HG03457 (cell line): ENCODE results near the gene ACTL7A.
"Not testable (repeated sequence)": the region's sequence is repeated elsewhere in the genome, so short reads cannot be mapped to it uniquely, and the experiment has no call there.

Source experiments
- ATAC-seq: cut with Tn5 transposase; IDR thresholded peaks from one replicate; pipeline ENCODE4 v1.9.1; 2021; ENCODE audit warnings: moderate number of reproducible peaks; ENCODE audit not compliant: unreplicated experiment

Gene ACTL7A

DNA sequence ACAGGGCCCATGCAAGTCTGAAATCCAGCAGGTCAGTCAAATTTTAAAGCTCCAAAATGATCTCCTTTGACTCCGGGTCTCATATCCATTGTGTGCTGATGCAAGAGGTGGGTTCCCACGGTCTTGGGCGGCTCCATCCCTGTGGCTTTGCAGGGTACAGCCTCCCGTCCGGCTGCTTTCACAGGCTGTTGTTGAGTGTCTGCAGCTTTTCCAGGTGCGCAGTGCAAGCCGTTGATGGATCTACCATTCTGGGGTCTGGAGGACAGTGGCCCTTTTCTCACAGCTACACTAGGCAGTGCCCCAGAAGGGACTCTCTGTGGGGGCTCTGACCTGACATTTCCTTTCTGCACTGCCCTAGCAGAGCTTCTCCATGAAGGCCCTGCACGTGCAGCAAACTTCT is 13.8 kb upstream of the ACTL7A start:
- ATAC-seq, result not testable (repeated sequence)

DNA sequence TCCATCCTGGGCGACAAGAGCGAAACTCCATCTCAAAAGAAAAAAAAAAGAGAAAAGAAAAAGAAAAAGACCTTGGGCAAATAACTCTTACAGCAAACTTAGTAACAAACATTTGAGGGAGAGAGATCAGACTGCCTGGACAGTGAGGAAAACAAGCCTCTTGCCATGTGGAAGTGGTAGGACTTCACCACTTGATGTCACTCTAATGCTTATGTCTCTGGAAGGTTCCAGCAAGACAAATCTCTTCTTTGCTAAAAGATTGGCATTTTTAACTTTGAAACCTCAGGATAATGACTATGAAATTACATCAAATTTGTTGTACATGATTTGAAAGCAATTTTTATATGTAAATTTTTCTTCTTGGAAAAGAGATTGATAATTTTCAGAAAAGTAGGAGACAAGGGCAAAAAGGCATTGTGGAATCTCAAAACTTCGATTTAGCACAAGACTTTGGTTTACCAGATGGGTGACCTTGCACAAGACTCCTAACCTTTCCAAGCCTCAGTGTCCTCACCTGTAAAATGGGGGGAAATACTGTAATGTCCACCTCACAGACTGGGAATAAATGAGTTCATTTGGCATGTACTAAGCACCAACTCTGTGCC is 11.7 kb upstream of the ACTL7A start:
- ATAC-seq, result no peak

DNA sequence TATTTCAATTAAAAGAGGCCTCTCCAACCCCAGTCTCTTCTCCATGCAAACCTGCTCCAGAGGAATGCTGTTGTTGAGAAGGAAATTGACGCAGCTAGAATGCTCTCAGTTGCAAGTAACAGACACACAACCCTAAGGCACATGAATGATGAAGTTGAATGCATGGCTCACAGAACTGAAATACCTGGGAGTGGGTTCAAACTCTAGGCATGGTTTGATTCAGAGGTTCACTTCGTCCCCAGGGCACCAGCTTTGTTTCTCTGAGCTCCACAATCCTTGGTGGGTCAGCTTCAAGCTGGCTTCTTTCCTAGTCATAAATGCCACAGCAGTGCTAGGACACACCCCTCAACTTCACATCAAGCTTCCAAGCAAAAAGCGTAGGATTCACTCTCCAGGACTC is 10.9 kb upstream of the ACTL7A start:
- no peak for ATAC-seq

DNA sequence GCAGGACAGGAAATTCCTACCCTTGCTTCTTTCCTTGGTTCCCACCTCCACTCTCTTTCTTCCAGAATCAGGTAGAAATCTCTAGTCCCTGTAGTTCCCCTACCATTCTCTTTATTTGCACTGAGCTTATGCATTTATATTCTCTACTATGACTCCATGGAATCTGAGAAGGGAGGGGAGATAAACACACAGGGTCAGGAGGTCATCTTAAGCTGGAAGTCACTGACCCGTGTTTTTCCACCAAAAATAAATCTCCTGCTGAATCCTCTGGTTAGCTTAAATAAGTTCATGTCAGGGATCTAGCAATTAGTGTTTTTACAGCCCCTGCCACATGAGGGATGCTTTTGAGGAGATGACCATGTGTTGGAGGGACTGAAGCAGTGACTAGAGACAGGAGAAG is 10.0 kb upstream of the ACTL7A start:
- no peak for ATAC-seq

DNA sequence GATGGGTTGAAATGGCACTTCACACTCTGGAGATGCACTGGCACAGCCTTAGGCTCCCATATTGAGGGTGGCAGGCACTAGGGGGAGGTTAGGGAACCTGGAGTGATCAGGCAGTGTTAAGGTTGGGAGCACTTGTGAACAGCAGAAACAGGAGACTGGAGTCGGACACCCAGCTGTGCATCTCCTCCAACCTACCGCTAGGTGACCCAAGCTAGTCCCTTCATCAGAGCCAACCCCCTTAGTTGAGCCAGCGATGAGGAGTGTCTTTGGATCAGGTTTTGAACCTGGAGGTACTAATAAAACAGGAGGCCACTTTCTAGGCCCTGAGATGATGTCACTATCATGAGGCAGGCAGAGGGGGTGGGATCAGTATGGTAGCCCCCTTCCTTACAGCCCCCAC is 8.0 kb upstream of the ACTL7A start:
- ATAC-seq, result no peak

DNA sequence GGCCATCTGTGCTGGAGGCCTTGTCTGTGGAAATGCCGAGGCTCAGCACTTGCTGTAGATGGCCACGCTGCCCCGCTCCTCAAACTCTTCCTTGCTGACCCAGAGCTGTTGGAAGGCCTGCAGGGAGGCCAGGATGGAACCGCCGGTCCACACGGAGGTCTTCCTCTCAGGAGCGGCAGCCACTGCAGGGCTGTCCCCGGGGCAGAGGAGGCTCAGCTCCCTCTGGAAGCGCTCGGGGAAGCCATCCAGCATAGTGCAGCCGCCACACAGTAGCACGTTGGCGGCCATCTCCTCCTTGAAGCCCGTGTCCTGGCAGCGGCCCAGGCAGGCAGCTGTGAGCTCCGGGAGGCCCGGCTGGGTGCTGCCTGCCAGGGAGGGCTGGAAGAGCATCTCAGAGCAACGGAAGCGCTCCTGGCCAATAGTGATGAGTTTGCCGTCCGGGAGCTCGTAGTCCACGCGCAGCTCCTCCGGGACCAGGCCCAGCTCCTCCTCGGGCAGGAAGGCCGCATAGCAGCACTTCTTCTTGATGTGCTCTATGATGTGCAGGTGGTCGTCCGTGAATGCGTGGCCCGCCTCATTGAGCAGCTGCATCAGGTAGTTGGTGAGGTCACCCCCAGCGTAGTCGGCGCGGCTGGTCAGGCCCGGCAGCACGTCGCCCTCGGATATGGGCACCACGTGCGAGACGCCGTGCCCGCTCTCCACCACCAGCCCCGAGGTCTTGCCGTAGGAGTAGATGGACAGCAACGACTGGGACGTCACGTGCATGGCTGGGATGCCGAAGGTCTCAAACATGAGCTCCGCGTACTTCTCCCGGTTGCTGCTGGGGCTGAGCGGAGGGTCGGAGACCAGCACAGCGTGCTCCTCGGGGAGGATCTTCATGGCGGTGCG is 7.2 kb upstream of the ACTL7A start:
- ATAC-seq, result no peak

DNA sequence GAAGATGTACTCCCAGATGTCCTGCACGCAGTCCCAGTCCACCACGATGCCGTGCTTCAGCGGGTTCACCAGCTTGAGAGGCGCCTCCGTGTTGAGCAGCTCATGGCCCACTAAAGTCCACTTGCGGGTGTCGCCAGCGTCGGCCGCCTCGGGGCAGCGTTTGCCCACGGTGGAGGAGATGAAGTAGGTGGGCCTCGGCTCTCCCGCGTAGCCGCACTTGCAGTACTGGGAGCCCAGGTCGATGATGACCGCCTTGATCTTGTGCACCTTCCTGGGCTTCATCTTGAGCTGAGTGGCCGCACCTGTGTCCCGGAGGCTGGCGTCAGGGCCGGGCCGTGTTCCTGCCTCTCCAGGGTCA is 6.6 kb upstream of the ACTL7A start:
- ATAC-seq, result no peak

DNA sequence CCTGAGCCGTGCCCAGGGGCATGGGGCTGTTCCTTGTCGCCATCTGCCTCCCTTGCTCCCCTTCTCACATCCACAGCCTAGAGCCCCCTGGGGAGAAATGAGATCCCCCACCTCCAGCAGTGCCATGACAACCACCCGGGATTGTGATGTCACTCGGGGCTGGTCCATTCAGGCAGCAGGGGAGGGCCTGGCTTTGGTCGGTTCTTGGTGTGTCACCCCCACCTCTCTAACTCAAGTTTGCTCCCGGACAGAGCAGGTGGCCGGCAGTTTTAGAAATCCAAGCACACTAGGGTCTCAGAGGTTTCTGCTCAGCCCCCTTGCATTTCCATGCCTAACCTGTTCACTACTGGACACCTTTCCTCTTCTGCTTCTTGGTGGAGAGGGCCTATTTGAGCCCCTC is 6.2 kb upstream of the ACTL7A start, which contains the start of gene ACTL7B:
Gene ACTL7B (minus strand): TSS at position 99 of the 400 bp plus-strand sequence. CDS start 56 bp downstream, at position 43.
- no peak for ATAC-seq

DNA sequence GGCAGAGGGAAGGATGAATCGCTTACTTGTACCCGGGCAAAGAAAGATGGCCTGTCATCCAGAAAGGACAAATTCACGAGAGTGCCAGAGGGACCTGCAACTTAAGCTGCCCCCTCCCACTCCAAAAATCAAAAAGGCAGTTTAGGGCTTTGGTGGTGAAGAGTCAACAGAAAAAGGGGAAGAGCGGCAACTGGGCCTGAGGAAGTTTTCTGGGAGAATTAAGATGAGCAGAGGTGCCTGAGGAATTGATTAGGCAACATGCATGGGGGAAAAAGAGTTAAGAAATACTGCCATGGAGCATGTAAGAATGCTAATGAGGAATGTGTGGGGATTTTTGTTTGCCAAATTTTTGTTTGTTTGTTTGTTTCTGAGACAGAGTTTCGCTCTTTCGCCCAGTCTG is 4.5 kb upstream of the ACTL7A start:
- ATAC-seq, result no peak

DNA sequence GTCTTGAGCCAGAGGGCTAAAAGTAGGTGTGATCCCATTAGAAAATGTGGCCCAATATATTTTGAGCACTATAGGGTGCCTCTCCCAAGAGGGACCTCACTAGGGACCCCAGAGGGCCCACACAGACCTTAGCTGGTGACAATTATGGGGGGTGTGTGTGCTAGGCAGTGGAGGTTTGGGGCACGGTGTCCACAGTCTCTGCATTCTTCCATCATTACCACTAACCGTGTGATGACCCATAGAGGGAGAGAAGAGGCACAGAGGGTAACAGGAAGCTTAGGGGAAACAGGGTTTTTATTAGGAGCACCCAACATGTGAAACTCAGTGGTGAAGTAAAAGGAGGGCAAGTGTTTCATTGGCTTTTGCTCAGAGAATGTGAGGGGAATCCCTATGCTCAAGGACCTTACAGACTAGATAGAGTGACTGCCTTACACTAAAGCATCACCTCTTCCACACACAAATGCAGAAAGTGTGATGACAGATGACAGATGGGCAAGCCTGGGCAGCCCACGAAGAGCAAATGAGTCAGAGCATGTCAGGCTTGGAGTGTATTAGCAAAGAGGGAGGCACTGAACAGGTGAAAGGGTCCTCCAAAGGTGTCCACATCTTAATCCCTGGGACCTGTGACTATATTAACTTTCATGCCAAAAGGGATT is 2.5 kb upstream of the ACTL7A start:
- no peak for ATAC-seq

DNA sequence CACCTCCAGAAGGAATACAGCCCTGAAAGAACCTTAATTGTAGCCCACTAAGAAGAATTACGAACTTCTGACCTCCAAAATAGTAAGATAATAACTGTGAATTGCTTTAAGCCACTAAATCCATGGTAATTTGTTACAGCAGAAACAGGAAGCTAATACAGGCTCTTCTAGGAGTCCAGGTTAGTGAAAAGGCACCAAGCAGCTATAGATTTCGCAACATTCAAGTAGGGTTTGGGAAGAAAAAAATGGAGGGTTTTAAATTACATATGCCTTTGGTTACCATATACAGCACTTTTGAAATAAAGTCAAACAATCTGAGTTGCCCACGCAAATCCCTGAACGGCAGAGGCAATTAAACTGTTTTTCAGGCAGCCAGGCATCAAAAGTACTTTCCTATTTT is 1.7 kb upstream of the ACTL7A start:
- ATAC-seq, result no peak

DNA sequence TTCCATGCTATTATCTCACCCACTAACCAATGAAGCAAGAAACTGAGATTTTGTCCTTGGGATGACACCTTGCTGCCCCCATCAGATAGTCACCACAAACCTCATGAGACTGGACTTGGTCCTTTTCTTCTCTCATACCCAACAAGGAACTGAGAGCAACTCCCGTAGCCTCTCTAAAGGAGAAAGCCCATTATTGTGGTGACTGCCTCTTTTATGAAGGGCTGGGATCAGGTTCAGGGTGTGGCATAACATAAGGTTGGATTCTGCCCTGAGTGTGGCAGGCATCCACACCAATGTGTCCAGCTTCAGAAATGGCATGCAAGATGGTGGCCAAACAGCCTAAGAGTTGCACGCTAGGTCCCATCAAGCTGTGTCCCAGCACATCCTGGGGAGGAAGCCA is 1.3 kb upstream of the ACTL7A start:
- ATAC-seq, result no peak

DNA sequence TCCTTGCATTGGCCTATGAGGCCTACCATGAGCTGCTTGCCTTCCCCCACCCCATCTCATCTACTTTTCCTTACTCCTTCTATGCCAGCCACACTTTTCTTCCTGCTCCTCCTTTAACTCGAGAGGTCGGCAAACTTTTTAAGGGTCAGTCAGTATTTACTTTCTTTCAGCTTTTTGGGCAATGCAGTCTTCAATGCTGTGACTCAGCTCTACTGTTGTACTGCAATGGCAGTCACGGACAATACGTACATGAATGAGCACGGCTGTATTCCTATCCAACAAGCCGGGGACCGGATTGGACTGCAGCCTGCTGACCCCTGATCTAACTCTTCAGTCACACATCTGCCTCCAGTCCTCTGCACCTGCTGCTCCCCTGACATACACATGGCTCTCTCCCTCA is 602 bp upstream of the ACTL7A start:
- no peak for ATAC-seq

DNA sequence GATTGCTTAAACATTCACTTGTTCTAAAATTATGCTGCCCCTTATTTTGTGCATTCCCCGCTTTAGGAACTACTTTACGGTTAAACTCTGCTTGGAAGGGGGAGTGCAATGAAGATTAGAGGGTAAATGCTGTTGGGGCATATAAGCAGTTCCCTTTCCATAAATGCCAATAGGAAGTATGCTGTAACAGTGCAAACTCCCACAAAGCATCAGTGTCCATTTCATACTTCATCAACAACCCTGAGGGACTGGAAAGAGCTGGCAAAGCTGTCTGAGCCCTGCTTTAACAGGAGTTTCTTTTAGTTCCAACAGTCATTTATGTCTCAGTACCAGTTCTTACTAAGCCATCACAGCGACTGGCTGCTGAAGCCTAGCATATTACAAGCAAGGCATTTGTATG is 1.8 kb downstream of the ACTL7A start:
- no peak for ATAC-seq

DNA sequence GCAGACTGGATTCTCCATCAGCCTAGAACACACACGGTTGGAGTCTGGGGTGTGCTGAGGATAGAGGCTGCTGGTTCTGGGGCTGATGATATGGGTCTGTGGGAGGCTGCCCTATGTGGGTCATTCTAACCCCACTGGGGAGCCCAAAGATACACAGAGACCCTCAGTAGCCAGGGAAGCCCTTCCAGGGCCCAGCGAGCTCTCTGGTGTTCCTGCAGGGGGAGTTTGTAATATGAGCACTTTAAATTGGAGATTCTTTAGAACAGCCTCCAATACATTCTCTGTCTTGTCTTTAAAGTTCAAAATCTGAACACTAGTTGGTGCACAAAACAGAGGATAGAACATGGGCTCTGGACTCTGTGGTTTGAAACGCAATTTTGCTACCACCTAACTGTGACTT is 2.4 kb downstream of the ACTL7A start:
- no peak for ATAC-seq

DNA sequence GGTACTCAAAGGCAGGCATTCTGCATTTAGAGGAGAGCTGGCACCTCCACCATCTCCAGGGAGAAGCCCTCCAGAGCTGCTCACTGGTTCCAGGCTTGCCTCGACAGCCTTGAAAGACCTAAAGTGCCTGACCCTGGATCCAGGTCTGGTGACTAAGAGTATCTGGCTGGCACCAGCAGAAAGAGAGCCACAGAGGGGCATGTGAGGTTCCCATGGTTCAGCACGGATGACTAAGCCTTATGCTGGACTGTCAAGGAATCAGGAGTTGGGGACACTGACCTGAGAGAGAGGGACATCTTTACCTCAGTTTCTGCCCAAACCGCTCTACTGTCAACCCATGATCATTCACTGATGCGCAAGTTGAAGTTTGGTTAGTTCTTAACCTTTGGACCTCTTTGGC is 3.0 kb downstream of the ACTL7A start:
- ATAC-seq, result no peak

DNA sequence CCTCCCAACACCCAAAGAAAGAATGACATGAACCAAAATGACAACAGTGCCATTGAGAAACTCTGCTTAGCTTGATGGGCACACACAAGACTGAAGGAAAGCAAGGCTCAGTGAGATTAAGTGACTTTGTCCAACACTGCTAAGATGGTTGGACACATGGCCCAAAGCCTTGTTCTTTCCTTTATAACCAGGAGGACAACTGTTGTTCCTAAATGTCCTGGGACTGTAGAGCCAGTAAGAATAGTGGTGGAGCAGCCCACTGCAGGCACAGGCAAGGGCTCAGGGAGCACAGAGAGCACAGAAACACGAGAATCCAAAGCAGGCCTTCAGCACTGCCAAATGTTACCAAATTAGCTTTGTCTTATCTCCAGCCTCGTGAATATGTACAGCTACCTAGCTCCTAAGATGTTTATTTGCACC is 3.9 kb downstream of the ACTL7A start:
- no peak for ATAC-seq

DNA sequence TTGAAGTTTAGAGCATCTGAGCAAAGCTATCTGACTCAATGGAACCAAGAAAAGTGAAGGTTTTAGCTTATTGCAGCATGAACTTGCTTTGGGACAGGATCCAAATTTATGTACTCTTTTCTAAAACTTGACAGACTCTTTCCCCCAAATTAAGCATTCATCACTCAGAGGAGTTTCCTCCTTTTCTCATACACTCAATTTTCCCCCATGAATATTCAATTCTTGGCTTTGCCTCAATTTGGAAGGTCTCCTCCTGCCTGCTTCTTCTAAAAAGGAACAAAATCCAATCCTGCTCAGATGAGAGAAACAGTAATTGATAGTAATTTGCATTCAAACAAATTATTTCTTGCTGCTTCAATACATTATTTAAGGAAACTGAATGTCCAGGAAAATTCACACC is 5.0 kb downstream of the ACTL7A start:
- ATAC-seq, result no peak

DNA sequence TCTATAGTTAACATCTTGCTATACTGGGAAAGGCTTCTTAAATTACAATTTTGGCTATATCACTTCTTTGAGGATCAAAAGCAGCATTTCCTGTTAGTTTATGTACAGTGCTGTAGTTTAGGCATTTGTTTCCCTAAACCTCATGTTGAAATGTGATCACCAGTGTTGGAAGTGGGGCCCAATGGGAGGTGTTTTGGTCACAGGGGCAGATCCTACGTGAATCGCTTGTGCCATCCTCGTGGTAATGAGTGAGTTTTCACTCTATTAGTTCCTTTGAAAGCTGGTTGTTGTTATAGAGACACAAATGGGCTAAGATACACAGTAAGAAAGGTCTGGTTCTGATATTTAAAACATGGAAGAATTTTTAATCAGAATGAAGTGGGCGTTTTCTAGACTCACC is 5.8 kb downstream of the ACTL7A start:
- no peak for ATAC-seq

DNA sequence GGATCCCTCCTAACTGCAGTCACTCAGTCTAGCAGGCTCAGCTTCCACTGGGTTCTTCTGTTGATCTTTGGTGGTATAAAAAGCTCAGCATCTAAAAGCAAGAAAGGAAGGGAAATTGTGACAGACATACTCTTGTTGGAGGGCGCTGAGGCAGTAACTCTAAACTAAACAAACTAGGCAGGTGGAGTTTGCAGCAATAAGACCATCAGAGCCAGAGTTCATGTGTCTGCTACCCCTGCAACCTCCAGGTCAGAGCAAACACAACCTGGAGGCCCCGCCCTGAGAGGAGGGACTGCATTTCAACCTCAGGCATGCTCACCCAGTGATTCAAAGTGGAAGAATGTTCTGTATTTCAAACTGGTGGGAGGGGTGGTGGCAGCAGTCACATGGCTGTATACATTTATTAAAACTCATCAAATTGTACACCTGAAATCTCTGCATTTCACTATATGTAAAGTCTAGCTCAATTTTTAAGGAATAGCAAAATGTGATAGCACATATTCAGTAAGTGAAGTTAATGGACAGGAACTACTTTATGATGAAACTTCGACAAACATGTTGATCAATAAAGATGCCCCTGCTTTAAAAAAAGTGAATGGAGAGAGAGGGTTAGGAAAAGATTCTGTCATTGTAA is 7.1 kb downstream of the ACTL7A start:
- ATAC-seq, result no peak

DNA sequence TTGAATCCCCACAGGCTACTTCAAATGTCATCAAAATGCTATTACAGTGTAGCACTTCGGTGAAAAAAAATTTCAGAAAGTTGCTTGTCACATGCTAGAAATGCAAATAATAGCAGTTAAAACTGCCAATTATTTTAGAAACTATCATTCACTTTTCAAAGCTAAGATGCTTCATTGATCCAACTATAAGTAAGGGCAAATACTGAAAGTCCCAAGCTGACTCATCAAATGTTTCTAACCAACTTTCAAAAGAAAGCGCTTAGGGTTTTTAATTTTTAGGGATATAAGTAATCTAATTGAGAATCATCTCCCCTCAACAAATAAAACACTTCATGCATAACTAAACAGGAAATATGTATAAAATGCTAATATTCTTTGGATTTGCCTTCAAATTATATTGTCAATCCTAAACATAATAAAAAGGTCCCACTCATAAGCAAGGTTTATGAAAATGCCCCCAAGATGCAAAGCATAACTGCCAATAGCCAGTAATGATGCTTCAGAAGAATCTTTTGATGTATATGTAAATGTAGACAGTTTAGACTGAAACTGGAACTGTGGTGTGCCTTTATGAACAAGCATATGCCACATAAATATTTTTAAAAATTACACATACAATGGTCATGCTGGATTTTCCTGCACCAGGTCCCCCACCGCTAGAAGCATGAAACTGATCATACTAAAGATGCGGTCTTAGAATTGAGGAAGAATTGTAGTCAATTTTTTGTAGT is 12.2 kb downstream of the ACTL7A start:
- ATAC-seq, result no peak
